CD14-positive monocyte (primary cell): ENCODE results near the gene ZRANB3. TPM values are rescaled to one million over a fixed set of nuclear protein-coding genes. Genes with fewer than 3 reads are reported as not detected.

Experiments
- DNase-seq, 3 donors: peaks; one replicate each; pipeline ENCODE4 v3.0.0-alpha.2; 2011 to 2022
- H2AFZ ChIP-seq: 2 replicates; pipeline ENCODE4 v1.6.0; 2012; ENCODE audit warnings: mild to moderate bottlenecking, low read depth, low read length, inconsistent platforms; ENCODE audit not compliant: insufficient read depth, poor library complexity, severe bottlenecking
- H3K27ac ChIP-seq, 2 donors: 1 replicate in 1 of 2; 2 replicates in 1 of 2; pipeline ENCODE4 v1.5.1; 2012 to 2013; ENCODE audit warnings: low read length in 2 of 2, control low read depth in 1 of 2, inconsistent platforms in 1 of 2, low read depth in 1 of 2, mild to moderate bottlenecking in 1 of 2
- H3K27me3 ChIP-seq, 2 donors: one replicate each; pipeline versions ENCODE4 v1.6.0 to v1.6.1; 2011 to 2013; ENCODE audit warnings: low read length in 2 of 2; ENCODE audit not compliant: control insufficient read depth in 2 of 2, insufficient read depth in 2 of 2
- H3K36me3 ChIP-seq, 2 donors: replicated peaks in 1 of 2; 1 replicate in 1 of 2; 2 replicates in 1 of 2; pipeline versions ENCODE4 v1.5.1 to v1.6.1; 2012 to 2013; ENCODE audit warnings: low read length in 2 of 2, control low read depth in 1 of 2, inconsistent platforms in 1 of 2, mild to moderate bottlenecking in 1 of 2; ENCODE audit not compliant: insufficient read depth in 2 of 2, control insufficient read depth in 1 of 2
- H3K4me1 ChIP-seq, 2 donors: 1 replicate in 1 of 2; 2 replicates in 1 of 2; pipeline versions ENCODE4 v1.5.1 to v1.6.1; 2012 to 2013; ENCODE audit warnings: low read length in 2 of 2, control low read depth in 1 of 2, inconsistent platforms in 1 of 2, mild to moderate bottlenecking in 1 of 2, moderate library complexity in 1 of 2; ENCODE audit not compliant: insufficient read depth in 2 of 2, control insufficient read depth in 1 of 2
- H3K4me2 ChIP-seq: replicated peaks from 2 replicates; pipeline ENCODE3; 2012; ENCODE audit warnings: low read length, moderate library complexity, mild to moderate bottlenecking; ENCODE audit not compliant: poor library complexity, severe bottlenecking; ENCODE audit errors: extremely low read depth
- H3K4me3 ChIP-seq, 3 experiments: fragments of 200-600 bp in 1 of 3; sonication (generic) in 1 of 3; replicated peaks in 1 of 3; 1 replicate in 2 of 3; 2 replicates in 1 of 3; pipeline ENCODE4 v1.5.1; 2011 to 2013; ENCODE audit warnings: low read length in 3 of 3, mild to moderate bottlenecking in 3 of 3, control low read depth in 2 of 3, low read depth in 2 of 3, inconsistent platforms in 1 of 3, moderate library complexity in 1 of 3
- H3K79me2 ChIP-seq: 2 replicates; pipeline ENCODE4 v1.6.0; 2012; ENCODE audit warnings: mild to moderate bottlenecking, control low read depth, inconsistent platforms, low read length, moderate library complexity; ENCODE audit not compliant: insufficient read depth
- H3K9ac ChIP-seq: 2 replicates; pipeline ENCODE4 v1.6.0; 2017; ENCODE audit warnings: low read length, mild to moderate bottlenecking; ENCODE audit not compliant: insufficient read depth, poor library complexity, severe bottlenecking
- H3K9me3 ChIP-seq, 2 donors: replicated peaks in 1 of 2; 1 replicate in 1 of 2; 2 replicates in 1 of 2; pipeline versions ENCODE4 v1.5.1 to v1.6.1; 2012 to 2013; ENCODE audit warnings: low read length in 2 of 2, control low read depth in 1 of 2; ENCODE audit not compliant: control insufficient read depth in 1 of 2, insufficient read depth in 1 of 2
- H4K20me1 ChIP-seq: 2 replicates; pipeline ENCODE4 v1.6.0; 2012; ENCODE audit warnings: mild to moderate bottlenecking, low read length, control low read depth, moderate library complexity; ENCODE audit not compliant: insufficient read depth
- H3K27ac Mint-ChIP-seq, 7 donors: one replicate each; pipeline ENCODE4 v1.8.0; 2020; ENCODE audit warnings: mild to moderate bottlenecking in 7 of 7, mixed read lengths in 7 of 7, moderate library complexity in 6 of 7, inconsistent platforms in 2 of 7
- H3K27me3 Mint-ChIP-seq, 3 donors: one replicate each; pipeline ENCODE4 v1.8.0; 2021 to 2022; ENCODE audit warnings: low read depth in 3 of 3, mild to moderate bottlenecking in 3 of 3, mixed read lengths in 3 of 3, moderate library complexity in 3 of 3, inconsistent platforms in 1 of 3
- H3K36me3 Mint-ChIP-seq, 2 donors: one replicate each; pipeline ENCODE4 v1.8.0; 2020; ENCODE audit warnings: mixed read lengths in 2 of 2, inconsistent platforms in 1 of 2, mild to moderate bottlenecking in 1 of 2
- H3K4me1 Mint-ChIP-seq: one replicate; pipeline ENCODE4 v1.8.0; 2020; ENCODE audit warnings: mild to moderate bottlenecking, mixed read lengths
- H3K4me3 Mint-ChIP-seq, 2 donors: one replicate each; pipeline ENCODE4 v1.8.0; 2020; ENCODE audit warnings: mild to moderate bottlenecking in 2 of 2, mixed read lengths in 2 of 2, moderate library complexity in 1 of 2
- H3K9me3 Mint-ChIP-seq, 7 donors: one replicate each; pipeline ENCODE4 v1.8.0; 2020 to 2022; ENCODE audit warnings: mixed read lengths in 7 of 7, mild to moderate bottlenecking in 6 of 7, moderate library complexity in 6 of 7, inconsistent platforms in 2 of 7
- WGBS: methylation state at CpG from one replicate; pipeline ENCODE4 v1.1.5; 2013; ENCODE audit warnings: missing lambda C conversion rate; ENCODE audit not compliant: insufficient coverage; 5-methylcytosine and 5-hydroxymethylcytosine counted together
- intact Hi-C, 2 donors: fragments of 100-400 bp; cut with micrococcal nuclease; formaldehyde crosslinking; loops; one replicate each; pipeline versions ENCODE4 v1.15.0 to v1.15.1; 2023
- polyA plus RNA-seq, 3 donors: library from polyadenylated mRNA; depleted of rRNA in 1 of 3; unstranded in 2 of 3; stranded (reverse) in 1 of 3; fragments of 300-500 nt in 2 of 3; fragments of >200 nt in 1 of 3; fragmentation: Illumina TruSeq in 2 of 3; gene quantifications; 1 replicate in 2 of 3; 2 replicates in 1 of 3; pipeline ENCODE4 v1.2.3, GENCODE V29; 2012 to 2021
- TF ChIP-seq, protein P1 (sequence below): fragments of 200-600 bp; IDR thresholded peaks from one replicate; pipeline ENCODE4 v1.8.0; 2022; ENCODE audit warnings: antibody characterized with exemption, mild to moderate bottlenecking

Gene ZRANB3
- polyA plus RNA-seq, 3 donors = 0.47 to 3.5 (median 0.64) TPM

DNA sequence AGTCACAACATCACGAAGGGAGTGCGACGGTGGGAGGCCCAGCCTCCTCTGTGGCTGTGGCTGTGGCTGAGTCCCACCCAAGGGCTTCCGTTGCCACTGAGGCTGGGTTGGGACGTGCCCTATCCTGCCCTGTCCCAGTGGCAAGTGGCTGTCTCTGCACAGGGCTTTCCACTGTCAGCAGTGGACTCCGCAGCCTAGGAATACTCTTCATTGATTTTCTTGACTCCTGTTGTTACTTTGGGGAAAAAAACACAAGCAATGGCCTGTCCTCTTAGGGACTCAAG lies 356.3 kb downstream of the ZRANB3 start:
- Histone ChIP-seq H3K4me3 (no peak overlapping the region), H3K4me2 (no peak overlapping the region), H2AFZ (no peak overlapping the region), H3K36me3 (peaks cover 38 to 76% of the 10 kb centered on the region in 2 donors), H3K9me3 (peaks cover 0 to 16% of the 10 kb centered on the region in 2 donors), H3K4me1 (no peaks in the 10 kb centered on the region), H3K79me2 (no peaks in the 10 kb centered on the region), H3K9ac (no peak overlapping the region), H3K27ac (no peak overlapping the region), H4K20me1 (no peaks in the 10 kb centered on the region), H3K27me3 (no peaks in the 10 kb centered on the region)
- Mint-ChIP-seq H3K27ac (no peak overlapping the region), H3K4me3 (no peak overlapping the region), H3K36me3 (peaks cover 54 to 77% of the 10 kb centered on the region in 2 donors), H3K4me1 (no peaks in the 10 kb centered on the region), H3K27me3 (no peaks in the 10 kb centered on the region), H3K9me3 (peaks cover 11 to 28% (median 17%) of the 10 kb centered on the region in 7 donors)
- intact Hi-C loops = no loop called here
- TF ChIP-seq, protein P1, sequence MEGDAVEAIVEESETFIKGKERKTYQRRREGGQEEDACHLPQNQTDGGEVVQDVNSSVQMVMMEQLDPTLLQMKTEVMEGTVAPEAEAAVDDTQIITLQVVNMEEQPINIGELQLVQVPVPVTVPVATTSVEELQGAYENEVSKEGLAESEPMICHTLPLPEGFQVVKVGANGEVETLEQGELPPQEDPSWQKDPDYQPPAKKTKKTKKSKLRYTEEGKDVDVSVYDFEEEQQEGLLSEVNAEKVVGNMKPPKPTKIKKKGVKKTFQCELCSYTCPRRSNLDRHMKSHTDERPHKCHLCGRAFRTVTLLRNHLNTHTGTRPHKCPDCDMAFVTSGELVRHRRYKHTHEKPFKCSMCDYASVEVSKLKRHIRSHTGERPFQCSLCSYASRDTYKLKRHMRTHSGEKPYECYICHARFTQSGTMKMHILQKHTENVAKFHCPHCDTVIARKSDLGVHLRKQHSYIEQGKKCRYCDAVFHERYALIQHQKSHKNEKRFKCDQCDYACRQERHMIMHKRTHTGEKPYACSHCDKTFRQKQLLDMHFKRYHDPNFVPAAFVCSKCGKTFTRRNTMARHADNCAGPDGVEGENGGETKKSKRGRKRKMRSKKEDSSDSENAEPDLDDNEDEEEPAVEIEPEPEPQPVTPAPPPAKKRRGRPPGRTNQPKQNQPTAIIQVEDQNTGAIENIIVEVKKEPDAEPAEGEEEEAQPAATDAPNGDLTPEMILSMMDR = no peak
- no peak for DNase-seq
- WGBS = 100% methylated on average over 5 of the region's 6 CpGs

DNA sequence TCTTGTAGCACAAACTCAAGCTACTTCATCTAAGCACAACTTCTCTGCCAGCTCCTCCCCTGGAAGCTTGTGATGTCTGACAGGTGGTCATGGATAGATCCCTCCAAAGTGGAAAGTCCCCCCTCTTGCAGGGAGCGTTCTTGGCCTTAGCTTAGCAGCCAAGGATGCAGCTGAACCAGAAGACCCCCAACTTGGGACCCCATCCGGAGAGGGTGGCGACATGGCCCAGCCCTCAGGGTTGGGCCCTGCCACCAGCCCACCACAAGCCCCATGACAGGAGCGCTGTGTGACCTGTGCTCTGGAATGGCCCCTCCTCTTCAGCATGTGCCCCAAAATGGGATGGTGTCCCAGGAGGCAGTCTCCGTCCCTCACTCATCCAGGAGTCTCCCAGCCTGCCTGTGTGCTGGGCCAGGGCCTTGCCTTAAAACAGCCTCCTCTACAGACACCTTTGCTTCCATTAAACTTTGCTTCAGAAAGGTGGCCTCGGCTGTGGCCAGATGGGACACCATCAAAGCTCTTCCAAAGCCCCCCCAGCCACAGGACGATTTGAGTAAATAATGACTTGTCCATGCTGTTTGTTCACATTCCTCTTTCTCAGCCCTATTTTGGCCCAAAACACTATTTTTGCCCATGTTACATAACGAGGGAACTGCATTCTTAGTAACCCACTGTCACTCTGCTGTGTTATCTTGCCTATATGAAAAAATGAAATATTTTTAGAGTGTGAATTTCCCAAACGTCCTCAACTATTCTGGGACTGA lies 356.8 kb downstream of the ZRANB3 start:
- intact Hi-C loops = no loop called here
- Histone ChIP-seq H3K4me3 (no peak overlapping the region), H3K27ac (no peak overlapping the region), H3K9ac (no peak overlapping the region), H3K79me2 (no peaks in the 10 kb centered on the region), H4K20me1 (no peaks in the 10 kb centered on the region), H2AFZ (no peak overlapping the region), H3K9me3 (peaks cover 0 to 16% of the 10 kb centered on the region in 2 donors), H3K4me1 (no peaks in the 10 kb centered on the region), H3K36me3 (peaks cover 43 to 81% of the 10 kb centered on the region in 2 donors), H3K27me3 (no peaks in the 10 kb centered on the region), H3K4me2 (no peak overlapping the region)
- Mint-ChIP-seq H3K36me3 (peaks cover 58 to 80% of the 10 kb centered on the region in 2 donors), H3K4me3 (no peak overlapping the region), H3K9me3 (peaks cover 11 to 28% (median 17%) of the 10 kb centered on the region in 7 donors), H3K27me3 (no peaks in the 10 kb centered on the region), H3K27ac (peak overlapping the region in 2 of 7 donors; percentile 26 to 61), H3K4me1 (no peaks in the 10 kb centered on the region)
- TF ChIP-seq, protein P1 = no peak
- WGBS = 94% methylated on average over 6 of the region's 9 CpGs
- no peak for DNase-seq
